Measurements from ENCODE around the gene PKN2. TPM values are rescaled to one million over a fixed set of nuclear protein-coding genes. Genes with fewer than 3 reads are reported as not detected.

PKN2 gene
- total and polyA plus RNA-seq, 9 of the 15 experiments (the other 6 are each of a cell fraction or from before 2014, with no cell fraction given): 4.5 to 25.3 (median 19.2) TPM

DNA sequence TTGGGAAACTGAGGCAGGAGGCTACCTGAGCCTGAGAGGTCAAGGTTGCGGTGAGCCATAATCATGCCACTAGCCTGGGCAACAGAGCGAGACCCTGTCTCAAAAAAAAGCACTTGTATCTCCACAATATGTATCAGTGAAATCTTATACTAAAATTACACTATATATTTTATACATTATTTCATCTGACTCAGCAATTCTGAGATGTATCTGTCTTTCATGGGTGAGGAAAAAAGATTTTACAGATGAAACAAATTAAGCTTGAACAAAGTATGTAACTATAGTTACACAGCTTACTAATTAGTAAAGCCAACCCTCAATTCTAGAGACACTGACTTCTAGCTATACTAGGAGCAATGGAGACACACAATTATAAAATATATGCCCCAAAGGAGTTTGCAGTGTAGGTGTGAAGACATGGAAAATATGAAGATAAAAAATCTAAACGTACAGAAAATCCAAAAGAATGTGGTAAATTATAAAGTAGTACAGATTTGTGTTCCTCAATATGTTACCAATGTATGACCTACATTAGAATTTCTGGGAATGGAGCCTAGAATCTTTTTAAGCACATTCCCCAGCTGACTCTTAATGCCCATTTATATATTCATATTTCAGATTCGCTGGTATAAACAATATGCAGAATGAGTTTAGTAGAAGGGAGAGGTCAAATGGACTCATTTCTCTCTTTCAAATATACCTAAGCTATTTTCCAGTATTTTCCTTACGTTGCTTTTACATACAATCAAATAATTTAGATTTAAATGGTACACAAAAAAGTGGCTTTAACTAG is 192.7 kb downstream of the PKN2 start:
- Histone ChIP-seq H3K27ac (ENCODE audit: extremely low read depth, low read depth, low read length) (no peak overlapping the region), H3K4me3 (no peak overlapping the region), H3K36me3 (ENCODE audit: control insufficient read depth, insufficient read depth, low read length) (peaks cover 32% of the 10 kb centered on the region; the same call in 2 of the 3 replicates), H3K79me2 (ENCODE audit: control insufficient read depth, insufficient read depth, low read length) (peaks cover 42% of the 10 kb centered on the region), H3K9ac (ENCODE audit: insufficient read depth in 1 of 2, low read depth in 2 of 2, low read length in 2 of 2) (no peak overlapping the region), H3K9me3 (replicated peaks; ENCODE audit: control insufficient read depth, insufficient read depth, low read depth, low read length) (no peaks in the 10 kb centered on the region), H4K20me1 (replicated peaks; ENCODE audit: control insufficient read depth, insufficient read depth, low read length) (peaks cover 3% of the 10 kb centered on the region; the same call in 1 of the 2 replicates), H3K4me1 (replicated peaks in 1 of 2; ENCODE audit: control insufficient read depth in 2 of 2, insufficient read depth in 2 of 2, low read length in 2 of 2) (no peaks in the 10 kb centered on the region; a peak in 1 of 5 replicates), H3K9me1 (ENCODE audit: control insufficient read depth, insufficient read depth, low read length) (no peaks in the 10 kb centered on the region), H2AFZ (ENCODE audit: low read depth, low read length) (no peak overlapping the region), H3K4me2 (ENCODE audit: insufficient read depth, low read length) (no peak overlapping the region), H3K27me3 (ENCODE audit: control insufficient read depth in 2 of 2, insufficient read depth in 2 of 2, low read length in 2 of 2) (no peaks in the 10 kb centered on the region)
- in situ Hi-C loops (cut with MboI): no loop called here
- DNase-seq (ENCODE audit: extremely low read depth in 1 of 4, low spot score in 3 of 4): no peak
- ChIA-PET CTCF (ENCODE audit: low intra/inter-chr PET ratio) (interaction anchor here (0.7 to 1.7 kb wide), 3 partner anchors 77 to 221 kb away, joined by 3 to 10 read pairs (median 3); no protein-coding TSS in a partner anchor), POLR2A (interaction anchor here (0.8 to 1.8 kb wide), 3 partner anchors 11 to 15 kb away, joined by 3 to 7 read pairs (median 4); partner anchors contain the start of gene GTF2B)
- FAIRE-seq: no peak
- WGBS (ENCODE audit: insufficient coverage, low coverage, missing lambda C conversion rate): 73% methylated on average over 5 of the region's 5 CpGs
- no peak for ATAC-seq
- intact Hi-C loops (cut with micrococcal nuclease): loop anchor here (1.0 to 10.0 kb wide), 4 partner anchors 139 to 692 kb away; no protein-coding TSS in a partner anchor
- TF ChIP-seq ZC3H8 (IDR thresholded peaks at IDR 0.05) (no peak), ZNF316 (IDR thresholded peaks at IDR 0.05) (peak; percentile 67), C11orf30 (IDR thresholded peaks at IDR 0.05; ENCODE audit: low read depth) (peak; percentile 43; the same call in 1 of the 2 replicates)
- TF ChIP-seq, protein P1, sequence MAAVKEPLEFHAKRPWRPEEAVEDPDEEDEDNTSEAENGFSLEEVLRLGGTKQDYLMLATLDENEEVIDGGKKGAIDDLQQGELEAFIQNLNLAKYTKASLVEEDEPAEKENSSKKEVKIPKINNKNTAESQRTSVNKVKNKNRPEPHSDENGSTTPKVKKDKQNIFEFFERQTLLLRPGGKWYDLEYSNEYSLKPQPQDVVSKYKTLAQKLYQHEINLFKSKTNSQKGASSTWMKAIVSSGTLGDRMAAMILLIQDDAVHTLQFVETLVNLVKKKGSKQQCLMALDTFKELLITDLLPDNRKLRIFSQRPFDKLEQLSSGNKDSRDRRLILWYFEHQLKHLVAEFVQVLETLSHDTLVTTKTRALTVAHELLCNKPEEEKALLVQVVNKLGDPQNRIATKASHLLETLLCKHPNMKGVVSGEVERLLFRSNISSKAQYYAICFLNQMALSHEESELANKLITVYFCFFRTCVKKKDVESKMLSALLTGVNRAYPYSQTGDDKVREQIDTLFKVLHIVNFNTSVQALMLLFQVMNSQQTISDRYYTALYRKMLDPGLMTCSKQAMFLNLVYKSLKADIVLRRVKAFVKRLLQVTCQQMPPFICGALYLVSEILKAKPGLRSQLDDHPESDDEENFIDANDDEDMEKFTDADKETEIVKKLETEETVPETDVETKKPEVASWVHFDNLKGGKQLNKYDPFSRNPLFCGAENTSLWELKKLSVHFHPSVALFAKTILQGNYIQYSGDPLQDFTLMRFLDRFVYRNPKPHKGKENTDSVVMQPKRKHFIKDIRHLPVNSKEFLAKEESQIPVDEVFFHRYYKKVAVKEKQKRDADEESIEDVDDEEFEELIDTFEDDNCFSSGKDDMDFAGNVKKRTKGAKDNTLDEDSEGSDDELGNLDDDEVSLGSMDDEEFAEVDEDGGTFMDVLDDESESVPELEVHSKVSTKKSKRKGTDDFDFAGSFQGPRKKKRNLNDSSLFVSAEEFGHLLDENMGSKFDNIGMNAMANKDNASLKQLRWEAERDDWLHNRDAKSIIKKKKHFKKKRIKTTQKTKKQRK (IDR thresholded peaks at IDR 0.05; ENCODE audit: borderline replicate concordance, low read depth, low read length): no peak
- TF ChIP-seq, protein P2, sequence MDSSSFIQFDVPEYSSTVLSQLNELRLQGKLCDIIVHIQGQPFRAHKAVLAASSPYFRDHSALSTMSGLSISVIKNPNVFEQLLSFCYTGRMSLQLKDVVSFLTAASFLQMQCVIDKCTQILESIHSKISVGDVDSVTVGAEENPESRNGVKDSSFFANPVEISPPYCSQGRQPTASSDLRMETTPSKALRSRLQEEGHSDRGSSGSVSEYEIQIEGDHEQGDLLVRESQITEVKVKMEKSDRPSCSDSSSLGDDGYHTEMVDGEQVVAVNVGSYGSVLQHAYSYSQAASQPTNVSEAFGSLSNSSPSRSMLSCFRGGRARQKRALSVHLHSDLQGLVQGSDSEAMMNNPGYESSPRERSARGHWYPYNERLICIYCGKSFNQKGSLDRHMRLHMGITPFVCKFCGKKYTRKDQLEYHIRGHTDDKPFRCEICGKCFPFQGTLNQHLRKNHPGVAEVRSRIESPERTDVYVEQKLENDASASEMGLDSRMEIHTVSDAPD (CRISPR knock-in tag; IDR thresholded peaks at IDR 0.05): no peak
- no TSS peak for BruUV-seq (replicated peaks)

All from K562 (cell line).